GM12878 (cell line): Measurements from ENCODE around the gene OR1L6. TPM values are rescaled to one million over a fixed set of nuclear protein-coding genes. Genes with fewer than 3 reads are reported as not detected.

ENCODE experiments used
- ATAC-seq: fragments of 200-7000 bp; cut with Tn5 transposase; 3 replicates; pipeline ENCODE4 v1.9.1; 2020; ENCODE audit warnings: mild to moderate bottlenecking, moderate library complexity
- BruUV-seq: library from RNA; stranded (reverse); fragments of 400-500 nt; replicated peaks from 2 replicates; lab custom pipeline; 2021; lab: Mats Ljungman, UMichigan
- CTCF ChIA-PET: fragments of 300-600 bp; sonication (Branson Sonifier 250); formaldehyde crosslinking; extraction: SDS; loops from one replicate; lab custom pipeline; 2021; ENCODE audit warnings: inconsistent platforms; lab: Yijun Ruan, JAX
- POLR2A ChIA-PET: fragments of 350-600 bp; formaldehyde crosslinking; extraction: SDS; loops from one replicate; lab custom pipeline; 2021; ENCODE audit warnings: inconsistent platforms; lab: Charles Lee
- RAD21 ChIA-PET: fragments of 300-600 bp; sonication (Branson Sonifier 250); formaldehyde crosslinking; loops from one replicate; lab custom pipeline; 2023; ENCODE audit warnings: antibody characterized with exemption; ENCODE audit not compliant: unreplicated experiment; lab: Charles Lee
- SMC1A ChIA-PET: fragments of 300-600 bp; sonication (Branson Sonifier 250); formaldehyde crosslinking; loops from one replicate; lab custom pipeline; 2023; ENCODE audit not compliant: unreplicated experiment, uncharacterized antibody; lab: Charles Lee
- DNase-seq: peaks from one replicate; pipeline ENCODE4 v3.0.0-alpha.2; 2011; ENCODE audit warnings: low read depth, low spot score
- FAIRE-seq: peaks from 3 replicates; lab custom pipeline; 2011; peaks lifted over from hg19 to GRCh38; lab: Jason Lieb, UNC
- H2AFZ ChIP-seq: 2 replicates; pipeline ENCODE4 v1.6.0; 2011; ENCODE audit warnings: low read depth, low read length, control low read depth; ENCODE audit not compliant: control insufficient read depth
- H3K27ac ChIP-seq: 2 replicates; pipeline ENCODE4 v1.5.1; 2011; ENCODE audit warnings: control low read depth; ENCODE audit not compliant: control insufficient read depth, insufficient read depth
- H3K27me3 ChIP-seq, 2 experiments: replicated peaks in 1 of 2; 2 replicates each; pipeline versions ENCODE4 v1.6.0 to v1.6.1; 2011; ENCODE audit warnings: low read length in 1 of 2; ENCODE audit not compliant: control insufficient read depth in 2 of 2, insufficient read depth in 2 of 2
- H3K36me3 ChIP-seq, 2 experiments: 2 replicates each; pipeline ENCODE4 v1.5.1; 2011; ENCODE audit warnings: low read length in 1 of 2; ENCODE audit not compliant: control insufficient read depth in 2 of 2, insufficient read depth in 2 of 2
- H3K4me1 ChIP-seq: 2 replicates; pipeline ENCODE4 v1.6.1; 2011; ENCODE audit warnings: mild to moderate bottlenecking, low read length, moderate library complexity, mixed read lengths; ENCODE audit not compliant: control insufficient read depth, insufficient read depth
- H3K4me2 ChIP-seq: 2 replicates; pipeline ENCODE4 v1.6.0; 2011; ENCODE audit warnings: control low read depth; ENCODE audit not compliant: control insufficient read depth, insufficient read depth
- H3K4me3 ChIP-seq: fragments of 200-600 bp; sonication (generic); 2 replicates; pipeline ENCODE4 v1.5.1; 2016
- H3K79me2 ChIP-seq: 2 replicates; pipeline ENCODE4 v1.6.0; 2011; ENCODE audit warnings: low read length; ENCODE audit not compliant: control insufficient read depth, insufficient read depth
- H3K9ac ChIP-seq: 2 replicates; pipeline ENCODE4 v1.8.0; 2011; ENCODE audit warnings: low read length, control low read depth, mixed read lengths; ENCODE audit not compliant: control insufficient read depth, insufficient read depth
- H3K9me3 ChIP-seq: replicated peaks from 3 replicates; pipeline ENCODE4 v1.5.1; 2011; ENCODE audit warnings: mild to moderate bottlenecking, low read length; ENCODE audit not compliant: control insufficient read depth, insufficient read depth
- H4K20me1 ChIP-seq: 2 replicates; pipeline ENCODE4 v1.6.0; 2011; ENCODE audit not compliant: control insufficient read depth, insufficient read depth
- ATF3 ChIP-seq: IDR thresholded peaks from 2 replicates; pipeline ENCODE4 v1.6.1; 2011; ENCODE audit warnings: low read depth, mild to moderate bottlenecking, low read length, moderate library complexity, borderline replicate concordance; ENCODE audit errors: extremely low read depth
- DPF2 ChIP-seq: fragments of 450-650 bp; IDR thresholded peaks from 2 replicates; pipeline ENCODE4 v1.6.1; 2017; ENCODE audit warnings: mild to moderate bottlenecking
- HDGF ChIP-seq: fragments of 450-650 bp; IDR thresholded peaks from 2 replicates; pipeline ENCODE4 v1.6.1; 2016; ENCODE audit warnings: antibody characterized with exemption
- NRF1 ChIP-seq: conservative IDR thresholded peaks from 2 replicates; pipeline ENCODE4 v1.6.1; 2011; ENCODE audit warnings: mild to moderate bottlenecking, low read depth, low read length, improper control_type of control experiment
- RCOR1 ChIP-seq: conservative IDR thresholded peaks from 2 replicates; pipeline ENCODE4 v1.6.1; 2012; ENCODE audit warnings: low read depth, low read length, improper control_type of control experiment
- SP1 ChIP-seq: IDR thresholded peaks from one replicate; pipeline ENCODE4 v1.6.1; 2011; ENCODE audit warnings: low read depth, low read length
- TCF12 ChIP-seq: IDR thresholded peaks from 2 replicates; pipeline ENCODE4 v1.6.1; 2011; ENCODE audit warnings: low read depth, mild to moderate bottlenecking, low read length
- TCF7 ChIP-seq: IDR thresholded peaks from 2 replicates; pipeline ENCODE4 v1.6.1; 2014; ENCODE audit warnings: antibody characterized with exemption, borderline replicate concordance
- WGBS: methylation state at CpG from one replicate; pipeline ENCODE4 v1.1.6; 2016; ENCODE audit warnings: low lambda C conversion rate; ENCODE audit not compliant: insufficient replicate concordance, insufficient coverage; ENCODE audit errors: missing lambda C conversion rate; 5-methylcytosine and 5-hydroxymethylcytosine counted together
- in situ Hi-C: fragments of 300-500 bp; cut with MboI; formaldehyde crosslinking; loops from 9 replicates; pipeline ENCODE4 v1.14.3; 2018; ENCODE audit warnings: mixed read lengths
- intact Hi-C: fragments of 100-400 bp; cut with micrococcal nuclease; formaldehyde crosslinking; loops from one replicate; pipeline ENCODE4 v1.14.2; 2022; ENCODE audit not compliant: unreplicated experiment
- polyA plus RNA-seq, 11 experiments: library from polyadenylated mRNA; depleted of rRNA in 4 of 11; unstranded in 6 of 11; stranded (reverse) in 5 of 11; fragments of >200 nt; fragmentation: Nextera tagmentation in 4 of 11; fragmentation: Illumina TruSeq in 1 of 11; extraction: Ambion mirVana in 4 of 11; extraction: Trizol in 1 of 11; gene quantifications; 1 replicate in 1 of 11; 2 replicates in 10 of 11; pipeline versions ENCODE4 v1.2.1 to v1.2.3, GENCODE V29; 2011 to 2016; ENCODE audit warnings: inconsistent platforms in 2 of 11, missing spikeins in 2 of 11, low read depth in 1 of 11
- total RNA-seq, 4 experiments: library from RNA; depleted of rRNA in 3 of 4; stranded (reverse); fragments of >200 nt in 3 of 4; fragmentation: Illumina TruSeq in 1 of 4; extraction: Trizol in 1 of 4; gene quantifications; 2 replicates each; pipeline versions ENCODE4 v1.2.1 to v1.2.3, GENCODE V29; 2013 to 2021
- TF ChIP-seq, protein P1 (sequence below): fragments of 450-650 bp; formaldehyde crosslinking; IDR thresholded peaks from 2 replicates; pipeline ENCODE4 v1.4.0; 2022; ENCODE audit warnings: mild to moderate bottlenecking, moderate library complexity
- TF ChIP-seq, protein P2 (sequence below): IDR thresholded peaks from 2 replicates; pipeline ENCODE4 v1.6.1; 2012; ENCODE audit warnings: low read length, inconsistent platforms

OR1L6 gene
- total and polyA plus RNA-seq, 10 of the 15 experiments (the other 5 are each of a cell fraction or from before 2014, with no cell fraction given): not detected

DNA sequence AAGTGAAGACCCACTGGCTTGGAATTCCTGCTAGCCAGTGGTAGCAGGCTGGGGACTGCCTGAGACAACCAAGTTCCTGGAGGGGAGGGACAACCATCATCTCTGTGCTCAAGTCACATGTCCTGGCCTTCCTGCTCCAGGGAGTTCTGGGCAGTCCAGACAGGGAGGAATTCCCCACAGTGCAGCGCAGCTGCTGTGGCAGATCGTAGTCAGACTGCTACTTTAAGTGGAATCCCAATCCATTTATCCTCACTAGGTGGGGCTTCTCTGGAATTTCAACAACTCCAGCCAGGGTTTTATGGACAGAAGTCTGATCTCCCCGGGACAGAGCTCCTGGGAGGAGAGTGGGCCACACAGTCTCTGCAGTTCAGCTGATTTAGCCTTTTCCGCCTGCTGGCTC, 25.7 kb downstream of the OR1L6 start:
- H2AFZ ChIP-seq: no peak overlapping the region
- no peaks in the 10 kb centered on the region for H3K4me1 ChIP-seq
- TF ChIP-seq ATF3: no peak
- TF ChIP-seq, protein P1, sequence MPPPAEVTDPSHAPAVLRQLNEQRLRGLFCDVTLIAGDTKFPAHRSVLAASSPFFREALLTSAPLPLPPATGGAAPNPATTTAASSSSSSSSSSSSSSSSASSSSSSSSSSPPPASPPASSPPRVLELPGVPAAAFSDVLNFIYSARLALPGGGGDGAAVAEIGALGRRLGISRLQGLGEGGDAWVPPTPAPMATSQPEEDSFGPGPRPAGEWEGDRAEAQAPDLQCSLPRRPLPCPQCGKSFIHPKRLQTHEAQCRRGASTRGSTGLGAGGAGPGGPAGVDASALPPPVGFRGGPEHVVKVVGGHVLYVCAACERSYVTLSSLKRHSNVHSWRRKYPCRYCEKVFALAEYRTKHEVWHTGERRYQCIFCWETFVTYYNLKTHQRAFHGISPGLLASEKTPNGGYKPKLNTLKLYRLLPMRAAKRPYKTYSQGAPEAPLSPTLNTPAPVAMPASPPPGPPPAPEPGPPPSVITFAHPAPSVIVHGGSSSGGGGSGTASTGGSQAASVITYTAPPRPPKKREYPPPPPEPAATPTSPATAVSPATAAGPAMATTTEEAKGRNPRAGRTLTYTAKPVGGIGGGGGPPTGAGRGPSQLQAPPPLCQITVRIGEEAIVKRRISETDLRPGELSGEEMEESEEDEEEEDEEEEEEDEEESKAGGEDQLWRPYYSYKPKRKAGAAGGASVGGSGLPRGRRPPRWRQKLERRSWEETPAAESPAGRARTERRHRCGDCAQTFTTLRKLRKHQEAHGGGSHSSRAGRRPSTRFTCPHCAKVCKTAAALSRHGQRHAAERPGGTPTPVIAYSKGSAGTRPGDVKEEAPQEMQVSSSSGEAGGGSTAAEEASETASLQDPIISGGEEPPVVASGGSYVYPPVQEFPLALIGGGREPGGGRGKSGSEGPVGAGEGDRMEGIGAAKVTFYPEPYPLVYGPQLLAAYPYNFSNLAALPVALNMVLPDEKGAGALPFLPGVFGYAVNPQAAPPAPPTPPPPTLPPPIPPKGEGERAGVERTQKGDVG (CRISPR knock-in tag): no peak
- no peak for TF ChIP-seq SP1
- FAIRE-seq: no peak
- SMC1A ChIA-PET: no interaction called here
- in situ Hi-C loops: no loop called here
- 17% methylated on average over 3 of the region's 4 CpGs for whole genome bisulfite sequencing
- no peak for ATAC-seq
- no TSS peak for BruUV-seq
- intact Hi-C loops: no loop called here
- CTCF ChIA-PET: no interaction called here
- POLR2A ChIA-PET: no interaction called here
- no peak for DNase-seq
- H3K9me3 ChIP-seq: no peaks in the 10 kb centered on the region; the same call in 2 of the 3 replicates
- H3K79me2 ChIP-seq: no peaks in the 10 kb centered on the region
- H3K4me3 ChIP-seq: no peak overlapping the region
- no peaks in the 10 kb centered on the region for H4K20me1 ChIP-seq
- H3K27me3 ChIP-seq: no peaks in the 10 kb centered on the region
- H3K36me3 ChIP-seq: no peaks in the 10 kb centered on the region
- no peak overlapping the region for H3K9ac ChIP-seq
- H3K27ac ChIP-seq: no peak overlapping the region
- H3K4me2 ChIP-seq: no peak overlapping the region
- RAD21 ChIA-PET: no interaction called here

GRCh38 chr9:122777052-122777451, 34.9 kb downstream of the OR1L6 start:
- H3K79me2 ChIP-seq: no peaks in the 10 kb centered on the region
- H4K20me1 ChIP-seq: no peaks in the 10 kb centered on the region
- H3K4me3 ChIP-seq: no peak overlapping the region
- no TSS peak for BruUV-seq
- intact Hi-C loops: no loop called here
- DNase-seq (no peak), ATAC-seq (no peak), FAIRE-seq (no peak)
- no peak overlapping the region for H3K4me2 ChIP-seq
- ChIA-PET RAD21 (no interaction called here), CTCF (no interaction called here), POLR2A (no interaction called here), SMC1A (no interaction called here)
- in situ Hi-C loops: no loop called here
- no peaks in the 10 kb centered on the region for H3K27me3 ChIP-seq
- no peaks in the 10 kb centered on the region for H3K36me3 ChIP-seq
- H3K9ac ChIP-seq: no peak overlapping the region
- no peak overlapping the region for H2AFZ ChIP-seq
- H3K27ac ChIP-seq: no peak overlapping the region
- 47% methylated on average over 8 of the region's 8 CpGs for WGBS
- H3K9me3 ChIP-seq: no peaks in the 10 kb centered on the region
- no peaks in the 10 kb centered on the region for H3K4me1 ChIP-seq
- TF ChIP-seq, protein P1 (CRISPR knock-in tag): no peak
- TF ChIP-seq RCOR1 (no peak), HDGF (no peak), TCF12 (no peak), TCF7 (no peak), DPF2 (no peak), NRF1 (no peak)
- TF ChIP-seq, protein P2, sequence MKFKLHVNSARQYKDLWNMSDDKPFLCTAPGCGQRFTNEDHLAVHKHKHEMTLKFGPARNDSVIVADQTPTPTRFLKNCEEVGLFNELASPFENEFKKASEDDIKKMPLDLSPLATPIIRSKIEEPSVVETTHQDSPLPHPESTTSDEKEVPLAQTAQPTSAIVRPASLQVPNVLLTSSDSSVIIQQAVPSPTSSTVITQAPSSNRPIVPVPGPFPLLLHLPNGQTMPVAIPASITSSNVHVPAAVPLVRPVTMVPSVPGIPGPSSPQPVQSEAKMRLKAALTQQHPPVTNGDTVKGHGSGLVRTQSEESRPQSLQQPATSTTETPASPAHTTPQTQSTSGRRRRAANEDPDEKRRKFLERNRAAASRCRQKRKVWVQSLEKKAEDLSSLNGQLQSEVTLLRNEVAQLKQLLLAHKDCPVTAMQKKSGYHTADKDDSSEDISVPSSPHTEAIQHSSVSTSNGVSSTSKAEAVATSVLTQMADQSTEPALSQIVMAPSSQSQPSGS: no peak
